ENCODE results near the gene C2.
"Not testable (repeated sequence)": the region's sequence is repeated elsewhere in the genome, so short reads cannot be mapped to it uniquely, and the experiment has no call there.

The C2 gene

DNA sequence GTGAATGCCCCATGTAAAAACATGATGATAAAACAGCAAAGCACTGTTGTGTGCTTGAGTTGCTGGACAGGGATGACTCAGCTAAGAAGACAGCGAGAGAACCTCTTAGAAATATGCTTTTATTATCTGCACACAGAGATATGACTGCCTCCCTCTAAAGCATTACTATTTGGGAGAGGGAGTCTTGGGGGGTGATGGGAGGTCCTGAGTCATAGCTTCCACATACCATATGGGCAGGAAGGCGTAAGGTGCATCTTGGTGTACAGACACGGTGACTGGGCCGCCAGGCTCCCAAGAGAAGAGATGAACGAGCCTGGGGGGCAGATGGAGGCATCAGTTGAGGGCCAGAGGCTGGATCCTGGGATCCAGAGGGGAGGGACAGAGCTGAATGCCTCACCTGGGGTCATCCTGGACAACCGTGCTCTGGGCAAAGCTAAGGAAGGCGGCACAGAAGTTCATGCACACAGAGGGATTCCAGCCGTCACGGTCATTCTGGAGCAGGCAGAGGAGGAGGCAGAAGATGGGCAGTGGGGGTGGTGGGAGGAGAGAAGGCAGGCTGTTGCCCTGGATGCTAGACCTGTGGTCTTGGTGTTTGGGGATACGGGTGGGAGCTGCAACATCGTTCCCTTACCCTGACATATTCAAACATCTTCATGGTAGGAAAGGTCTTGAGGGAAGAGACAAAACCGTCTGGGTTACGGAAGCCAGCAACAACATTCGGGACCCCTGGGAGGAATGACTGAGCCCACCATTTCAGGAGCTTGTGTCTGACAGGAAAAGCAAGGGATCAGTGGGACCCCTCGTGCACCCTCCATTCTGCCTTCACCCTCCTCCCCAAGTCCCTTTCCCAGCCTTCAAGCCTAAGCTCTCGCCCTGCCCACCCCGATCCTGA is 42.4 kb downstream of the C2 start:
- Mint-ChIP-seq H3K27ac (peak overlapping the region; percentile 100), H3K4me1 (peaks cover 35% of the 10 kb centered on the region), H3K36me3 (ENCODE audit: low read depth) (peaks cover 42% of the 10 kb centered on the region), H3K9me3 (peaks cover 11% of the 10 kb centered on the region), H3K4me3 (peak overlapping the region; percentile 65), H3K27me3 (ENCODE audit: low read depth, poor library complexity) (no peaks in the 10 kb centered on the region)
- DNase-seq, result no peak
- TF ChIP-seq, protein P1, sequence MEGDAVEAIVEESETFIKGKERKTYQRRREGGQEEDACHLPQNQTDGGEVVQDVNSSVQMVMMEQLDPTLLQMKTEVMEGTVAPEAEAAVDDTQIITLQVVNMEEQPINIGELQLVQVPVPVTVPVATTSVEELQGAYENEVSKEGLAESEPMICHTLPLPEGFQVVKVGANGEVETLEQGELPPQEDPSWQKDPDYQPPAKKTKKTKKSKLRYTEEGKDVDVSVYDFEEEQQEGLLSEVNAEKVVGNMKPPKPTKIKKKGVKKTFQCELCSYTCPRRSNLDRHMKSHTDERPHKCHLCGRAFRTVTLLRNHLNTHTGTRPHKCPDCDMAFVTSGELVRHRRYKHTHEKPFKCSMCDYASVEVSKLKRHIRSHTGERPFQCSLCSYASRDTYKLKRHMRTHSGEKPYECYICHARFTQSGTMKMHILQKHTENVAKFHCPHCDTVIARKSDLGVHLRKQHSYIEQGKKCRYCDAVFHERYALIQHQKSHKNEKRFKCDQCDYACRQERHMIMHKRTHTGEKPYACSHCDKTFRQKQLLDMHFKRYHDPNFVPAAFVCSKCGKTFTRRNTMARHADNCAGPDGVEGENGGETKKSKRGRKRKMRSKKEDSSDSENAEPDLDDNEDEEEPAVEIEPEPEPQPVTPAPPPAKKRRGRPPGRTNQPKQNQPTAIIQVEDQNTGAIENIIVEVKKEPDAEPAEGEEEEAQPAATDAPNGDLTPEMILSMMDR (IDR thresholded peaks at IDR 0.05), result no peak

DNA sequence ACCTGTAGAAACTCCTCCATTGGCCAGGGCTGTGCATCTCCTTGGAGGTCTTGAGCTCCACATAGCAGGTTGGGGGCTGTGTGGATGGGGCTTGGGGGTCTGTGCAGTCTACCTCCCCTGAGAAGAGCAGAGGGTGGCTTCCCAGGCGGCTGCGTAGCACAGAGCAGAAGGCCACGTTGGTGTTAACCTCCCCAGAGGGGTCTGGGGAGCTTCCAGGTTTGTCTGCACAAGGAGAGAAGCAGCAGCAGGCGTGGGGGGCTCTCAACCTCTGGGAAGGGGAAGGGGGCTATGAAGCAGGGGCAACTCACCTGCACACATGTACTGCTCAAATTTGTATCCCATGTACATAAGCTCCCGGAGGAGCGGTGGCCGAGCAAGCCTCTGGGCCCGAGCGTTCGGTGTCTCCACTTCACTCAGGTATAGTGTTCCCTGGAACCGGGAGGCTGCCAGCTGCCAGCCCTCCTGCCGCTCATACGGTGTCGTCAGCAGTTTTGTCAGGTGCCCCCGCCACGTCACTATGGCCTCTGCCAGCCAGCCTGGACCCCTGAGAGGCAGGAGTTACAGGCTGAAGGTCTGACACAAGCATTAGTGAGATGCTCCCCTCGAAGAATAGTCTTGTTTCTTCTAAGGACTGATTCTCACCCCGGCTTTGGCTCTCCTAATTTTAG is 43.2 kb downstream of the C2 start:
- no peak for DNase-seq
- Mint-ChIP-seq H3K27ac (peak overlapping the region; percentile 100), H3K4me3 (peak overlapping the region; percentile 91), H3K36me3 (ENCODE audit: low read depth) (peaks cover 49% of the 10 kb centered on the region), H3K9me3 (peaks cover 18% of the 10 kb centered on the region), H3K4me1 (peaks cover 35% of the 10 kb centered on the region), H3K27me3 (ENCODE audit: low read depth, poor library complexity) (no peaks in the 10 kb centered on the region)
- TF ChIP-seq, protein P1 (IDR thresholded peaks at IDR 0.05), result no peak

DNA sequence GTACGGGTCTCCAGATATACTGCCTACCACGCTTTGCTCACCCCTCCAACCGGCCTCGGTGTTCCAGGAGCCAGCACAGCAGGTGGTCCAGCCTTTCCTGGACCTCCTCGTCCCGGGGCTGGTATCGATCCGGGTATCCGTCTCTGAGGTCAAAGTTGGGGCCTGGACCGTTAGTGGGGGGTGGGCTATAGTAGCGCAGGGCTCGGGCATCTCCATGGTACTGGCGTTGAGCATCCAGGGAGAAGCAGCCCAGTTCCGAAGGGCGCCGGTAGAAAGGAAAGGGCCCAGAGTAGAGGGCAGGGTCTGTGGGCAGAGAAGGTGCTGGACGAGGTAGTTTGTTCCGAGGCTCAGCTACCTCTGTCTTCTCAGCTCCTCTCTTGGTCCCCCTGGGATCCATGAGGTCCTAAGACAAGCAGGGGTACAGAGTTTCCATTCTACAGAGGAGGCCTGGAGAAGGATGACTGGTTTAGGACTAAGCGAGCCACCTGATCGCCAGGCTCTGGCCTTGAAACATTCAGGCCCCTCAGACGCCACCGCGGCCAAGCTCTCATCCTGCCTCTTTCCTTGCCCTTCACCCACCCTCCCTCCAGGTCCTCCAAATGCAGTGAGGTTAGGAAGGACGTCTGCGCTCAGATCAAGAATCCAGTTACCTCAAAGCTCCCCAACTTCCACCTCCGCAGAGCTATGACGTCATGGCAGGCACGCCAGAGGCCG is 43.9 kb downstream of the C2 start:
- H3K9me3 Mint-ChIP-seq, result peaks cover 18% of the 10 kb centered on the region
- H3K36me3 Mint-ChIP-seq (ENCODE audit: low read depth), result peaks cover 50% of the 10 kb centered on the region
- H3K4me3 Mint-ChIP-seq, result peak overlapping the region; percentile 91
- peak overlapping the region; percentile 100 for H3K27ac Mint-ChIP-seq
- H3K27me3 Mint-ChIP-seq (ENCODE audit: low read depth, poor library complexity), result no peaks in the 10 kb centered on the region
- no peak for DNase-seq
- TF ChIP-seq, protein P1 (IDR thresholded peaks at IDR 0.05), result no peak
- H3K4me1 Mint-ChIP-seq, result peaks cover 35% of the 10 kb centered on the region

DNA sequence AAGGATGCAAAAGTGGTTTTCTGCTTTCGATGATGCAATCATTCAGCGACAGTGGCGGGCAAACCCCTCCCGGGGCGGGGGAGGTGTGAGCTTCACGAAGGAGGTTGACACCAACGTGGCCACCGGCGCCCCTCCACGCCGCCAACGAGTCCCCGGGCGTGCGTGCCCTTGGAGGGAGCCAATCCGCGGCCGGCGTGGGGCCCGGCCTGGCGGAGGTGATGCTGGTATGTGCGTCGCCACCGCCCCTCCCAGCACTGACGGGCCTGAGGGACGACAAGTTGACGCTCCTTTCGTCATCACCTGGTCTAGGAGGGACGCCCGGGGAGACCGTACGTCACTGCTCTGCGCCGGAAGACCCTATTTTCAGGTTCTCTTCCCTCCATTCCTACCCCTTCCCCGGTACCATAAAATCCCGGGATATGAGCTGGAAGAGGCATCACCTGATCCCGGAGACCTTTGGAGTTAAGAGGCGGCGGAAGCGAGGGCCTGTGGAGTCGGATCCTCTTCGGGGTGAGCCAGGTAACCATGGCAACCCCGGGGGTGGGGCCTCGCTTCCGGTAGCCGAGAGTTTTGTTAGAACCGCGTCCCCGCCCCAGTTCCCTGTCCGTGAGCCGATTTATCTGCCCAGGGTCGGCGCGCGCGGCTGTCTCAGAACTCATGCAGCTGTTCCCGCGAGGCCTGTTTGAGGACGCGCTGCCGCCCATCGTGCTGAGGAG is 44.6 kb downstream of the C2 start, which contains the start of gene DXO:
Gene DXO, minus strand, starts transcription at position 146 of the 716 bp plus-strand sequence. CDS start 463 bp downstream, outside the sequence.
- peaks cover 35% of the 10 kb centered on the region for H3K4me1 Mint-ChIP-seq
- peaks cover 50% of the 10 kb centered on the region for H3K36me3 Mint-ChIP-seq (ENCODE audit: low read depth)
- H3K27me3 Mint-ChIP-seq (ENCODE audit: low read depth, poor library complexity), result peaks cover under 1% of the 10 kb centered on the region
- DNase-seq, result peak; percentile 92
- peaks cover 24% of the 10 kb centered on the region for H3K9me3 Mint-ChIP-seq
- peak within 1 kb of the TSS; percentile 91 for H3K4me3 Mint-ChIP-seq
- H3K27ac Mint-ChIP-seq, result peak within 1 kb of the TSS; percentile 100
- TF ChIP-seq, protein P1 (IDR thresholded peaks at IDR 0.05), result no peak

DNA sequence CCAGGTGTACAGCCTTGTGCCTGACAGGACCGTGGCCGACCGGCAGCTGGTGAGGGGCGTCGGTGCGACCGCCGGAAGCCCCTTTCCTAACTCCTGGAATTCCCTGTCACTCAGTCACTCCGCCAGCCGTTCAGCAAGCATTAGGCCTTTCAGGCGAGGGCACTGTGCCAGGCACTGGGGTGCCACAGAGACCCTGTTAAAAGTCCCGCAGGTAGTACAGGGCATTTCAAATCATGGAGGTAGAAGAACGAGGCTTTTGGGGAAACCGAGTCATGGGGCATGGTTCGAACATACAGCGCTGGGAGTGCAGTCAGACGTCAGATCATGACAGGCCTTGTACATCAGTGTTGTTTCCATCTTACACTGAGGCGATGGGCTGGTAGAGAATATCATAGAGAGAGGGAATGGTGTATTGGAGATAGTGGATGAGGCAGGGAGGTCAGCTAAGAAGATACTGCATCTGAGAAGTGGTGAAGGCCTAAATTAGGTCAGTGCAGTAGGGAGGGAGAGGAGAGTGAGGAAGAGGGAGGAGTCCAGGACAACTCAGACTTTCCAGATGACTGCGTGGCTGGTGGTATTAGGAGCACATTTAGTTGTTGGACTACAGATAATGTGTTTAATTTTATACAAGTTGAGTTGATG is 45.3 kb downstream of the C2 start:
- DNase-seq, result no peak
- Mint-ChIP-seq H3K27ac (peak overlapping the region; percentile 100), H3K36me3 (ENCODE audit: low read depth) (peaks cover 46% of the 10 kb centered on the region), H3K9me3 (peaks cover 29% of the 10 kb centered on the region), H3K4me1 (peaks cover 35% of the 10 kb centered on the region), H3K4me3 (peak overlapping the region; percentile 91), H3K27me3 (ENCODE audit: low read depth, poor library complexity) (peaks cover 2% of the 10 kb centered on the region)
- TF ChIP-seq, protein P1 (IDR thresholded peaks at IDR 0.05), result no peak

DNA sequence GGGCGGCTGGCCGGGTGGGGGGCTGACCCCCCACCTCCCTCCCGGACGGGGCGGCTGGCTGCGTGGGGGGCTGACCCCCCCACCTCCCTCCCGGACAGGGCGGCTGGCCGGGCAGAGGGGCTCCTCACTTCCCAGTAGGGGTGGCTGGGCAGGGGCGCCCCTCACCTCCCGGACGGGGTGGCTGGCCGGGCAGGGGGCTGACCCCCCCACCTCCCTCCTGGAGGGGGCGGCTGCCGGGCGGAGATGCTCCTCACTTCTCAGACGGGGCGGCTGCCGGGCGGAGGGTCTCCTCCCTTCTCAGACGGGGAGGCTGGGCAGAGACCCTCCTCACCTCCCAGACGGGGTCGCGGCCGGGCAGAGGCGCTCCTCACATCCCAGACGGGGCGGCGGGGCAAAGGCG is 48.5 kb downstream of the C2 start:
- Mint-ChIP-seq H3K9me3 (peaks cover 32% of the 10 kb centered on the region), H3K4me1 (peaks cover 23% of the 10 kb centered on the region), H3K36me3 (ENCODE audit: low read depth) (peaks cover 51% of the 10 kb centered on the region)
- H3K27me3 Mint-ChIP-seq (ENCODE audit: low read depth, poor library complexity); H3K4me3 Mint-ChIP-seq; DNase-seq; H3K27ac Mint-ChIP-seq: not testable (repeated sequence)
